GM19468 (cell line): Measurements from ENCODE around the gene CCDC188.

Experiments
- ATAC-seq: cut with Tn5 transposase; IDR thresholded peaks from one replicate; pipeline ENCODE4 v1.9.1; 2021; ENCODE audit warnings: mild to moderate bottlenecking, moderate library complexity, moderate number of reproducible peaks; ENCODE audit not compliant: unreplicated experiment; ENCODE audit errors: extremely low read depth

Gene CCDC188

DNA sequence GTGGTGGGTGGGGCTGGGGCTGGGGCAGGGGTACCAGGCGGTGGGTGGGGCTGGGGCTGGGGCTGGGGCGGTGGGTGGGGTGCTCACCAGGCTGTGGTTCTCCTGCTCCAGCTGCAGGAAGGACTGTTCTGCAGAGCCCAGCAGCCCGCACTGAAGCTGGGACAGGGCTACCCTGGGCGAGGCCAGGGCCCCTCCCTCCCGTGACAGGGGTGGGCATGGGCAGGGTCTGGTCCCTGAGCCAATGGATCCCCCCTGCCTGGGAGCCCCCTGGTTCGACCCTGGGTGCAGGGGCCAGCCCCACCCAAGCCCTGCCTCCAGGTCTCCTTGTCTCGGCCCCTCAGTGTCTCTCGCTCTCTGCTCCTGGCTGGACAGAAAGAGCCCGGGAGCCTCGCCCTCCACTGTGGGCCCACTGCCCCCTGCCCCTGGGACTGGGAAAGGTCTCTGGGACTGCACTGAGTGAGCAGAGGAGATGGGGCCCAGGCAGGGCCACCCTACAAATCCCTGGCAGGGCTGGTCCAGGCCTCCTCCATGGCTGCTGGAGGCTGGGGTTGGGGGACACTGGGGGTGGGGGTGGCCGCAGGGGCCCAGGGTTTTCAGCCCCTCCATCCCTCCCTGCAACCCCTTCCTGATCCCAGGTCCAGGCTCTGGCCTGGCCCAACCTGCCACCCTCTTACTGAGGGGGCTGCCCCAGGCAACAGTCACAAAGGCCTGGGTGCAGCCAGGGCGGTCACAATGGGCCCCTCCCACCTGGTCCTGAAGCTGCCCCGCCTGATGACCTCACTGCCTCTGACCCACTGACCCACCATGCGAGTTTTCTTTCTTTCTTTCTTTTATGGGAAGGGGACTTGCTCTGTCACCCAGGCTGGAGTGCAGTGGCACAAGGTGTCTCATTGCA is at the start of gene CCDC188:
CCDC188 (minus strand) TSS at position 675 of the 895 bp plus-strand sequence; CDS start at position 606, 69 bp downstream.
- no peak for ATAC-seq

DNA sequence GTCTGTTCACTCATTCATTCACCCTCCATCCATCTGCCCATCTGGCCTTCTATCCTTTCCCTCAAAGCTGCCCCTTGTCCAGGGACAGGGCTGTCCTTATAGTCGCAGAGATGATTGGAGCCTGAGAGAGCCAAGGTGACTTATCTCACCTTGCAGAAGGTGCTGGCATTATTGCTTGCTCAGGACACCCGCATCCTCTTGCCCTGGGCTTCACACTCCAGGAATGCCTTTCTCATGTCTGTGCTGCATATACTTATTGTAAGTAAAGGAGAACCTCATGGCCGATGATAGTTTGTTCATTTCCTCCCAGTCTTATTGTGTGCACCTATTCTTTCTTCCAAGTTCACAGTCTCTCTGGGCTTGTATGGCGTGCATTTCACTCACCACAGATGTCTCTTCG is 49.1 kb upstream of the CCDC188 start:
- ATAC-seq: no peak

DNA sequence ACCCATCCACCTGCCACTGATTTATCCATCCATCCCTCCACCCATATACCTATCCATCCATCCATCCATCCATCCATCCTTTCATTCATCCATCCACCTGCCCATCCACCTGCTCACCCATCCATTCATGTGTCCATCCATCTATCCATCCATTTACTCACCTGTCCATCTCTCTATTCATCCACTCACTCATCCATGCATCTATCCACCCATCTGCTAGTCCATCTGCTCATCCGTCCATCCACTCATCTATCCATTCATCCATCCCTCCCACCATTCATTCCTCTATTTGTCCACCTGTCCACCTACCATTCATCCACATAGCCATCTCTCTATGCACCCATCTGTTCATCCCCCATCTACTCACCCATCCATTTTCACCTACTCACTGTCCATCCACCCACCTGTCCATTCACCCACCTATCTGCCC is 48.6 kb upstream of the CCDC188 start:
- ATAC-seq: no peak

DNA sequence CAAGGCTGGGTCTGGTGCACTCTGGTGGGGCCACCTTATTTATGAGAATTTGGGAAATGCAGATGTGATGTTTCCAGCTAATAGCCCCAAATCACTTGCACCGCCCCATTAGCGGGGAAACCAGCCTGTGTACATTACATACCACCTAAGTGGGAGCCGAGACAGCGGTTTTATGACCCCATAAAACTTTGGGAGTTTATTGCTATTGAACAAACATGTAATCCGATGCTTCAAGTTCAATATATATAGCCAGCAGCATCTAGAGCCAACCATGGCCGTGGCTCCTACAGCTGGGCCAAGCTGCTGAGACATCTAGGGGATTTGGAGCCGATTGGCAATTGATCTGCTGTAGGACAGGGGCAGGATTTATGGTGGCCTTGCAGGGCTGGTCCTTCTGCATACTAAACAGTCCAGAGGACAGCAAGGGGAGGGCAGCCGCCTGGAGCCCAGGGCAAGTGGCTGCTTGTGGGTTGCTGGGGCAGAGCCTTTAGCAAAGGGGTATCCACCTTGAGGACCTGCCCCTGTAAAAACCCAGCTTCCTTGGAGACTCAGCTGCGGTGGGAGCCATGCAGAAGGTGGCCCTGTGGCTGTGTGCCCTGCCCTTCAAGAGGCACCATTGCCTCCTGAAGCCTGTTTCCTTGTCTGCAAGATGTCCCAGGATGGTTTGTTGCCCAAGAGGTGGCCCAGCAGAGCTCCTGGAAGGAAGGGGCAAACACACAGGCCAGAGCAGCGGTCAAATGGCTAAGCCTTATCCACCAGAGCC is 47.9 kb upstream of the CCDC188 start:
- ATAC-seq: no peak

DNA sequence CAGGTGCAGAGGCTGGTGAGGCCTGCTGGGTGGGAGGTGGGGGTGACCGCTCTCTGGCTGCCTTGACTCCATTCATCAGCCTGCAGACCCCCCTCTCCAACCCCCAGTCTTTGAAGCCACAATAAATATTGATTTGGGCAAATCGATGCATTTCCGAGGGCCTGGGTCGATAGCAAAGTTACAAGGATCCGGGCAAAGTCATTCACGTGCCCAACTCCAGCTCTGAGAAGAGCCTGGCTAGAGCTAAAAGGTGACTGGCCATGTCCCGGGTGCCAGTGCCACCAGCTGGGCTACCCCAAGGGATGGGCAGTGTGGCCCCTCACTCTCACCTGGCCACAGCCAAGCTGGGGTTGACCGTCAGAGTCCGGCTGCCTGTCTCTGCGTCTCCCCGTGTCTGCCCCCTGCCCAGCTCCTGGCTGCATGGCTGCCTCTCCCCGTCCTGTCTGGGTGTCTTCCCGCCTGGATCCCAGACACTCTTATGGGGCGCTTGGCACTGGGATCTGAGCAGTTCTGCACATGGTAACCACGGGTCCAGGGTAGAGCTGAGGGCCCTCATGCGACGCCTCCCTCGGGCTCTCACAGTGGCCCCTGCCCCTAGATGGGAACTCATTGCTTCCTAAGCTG is 46.7 kb upstream of the CCDC188 start:
- no peak for ATAC-seq

DNA sequence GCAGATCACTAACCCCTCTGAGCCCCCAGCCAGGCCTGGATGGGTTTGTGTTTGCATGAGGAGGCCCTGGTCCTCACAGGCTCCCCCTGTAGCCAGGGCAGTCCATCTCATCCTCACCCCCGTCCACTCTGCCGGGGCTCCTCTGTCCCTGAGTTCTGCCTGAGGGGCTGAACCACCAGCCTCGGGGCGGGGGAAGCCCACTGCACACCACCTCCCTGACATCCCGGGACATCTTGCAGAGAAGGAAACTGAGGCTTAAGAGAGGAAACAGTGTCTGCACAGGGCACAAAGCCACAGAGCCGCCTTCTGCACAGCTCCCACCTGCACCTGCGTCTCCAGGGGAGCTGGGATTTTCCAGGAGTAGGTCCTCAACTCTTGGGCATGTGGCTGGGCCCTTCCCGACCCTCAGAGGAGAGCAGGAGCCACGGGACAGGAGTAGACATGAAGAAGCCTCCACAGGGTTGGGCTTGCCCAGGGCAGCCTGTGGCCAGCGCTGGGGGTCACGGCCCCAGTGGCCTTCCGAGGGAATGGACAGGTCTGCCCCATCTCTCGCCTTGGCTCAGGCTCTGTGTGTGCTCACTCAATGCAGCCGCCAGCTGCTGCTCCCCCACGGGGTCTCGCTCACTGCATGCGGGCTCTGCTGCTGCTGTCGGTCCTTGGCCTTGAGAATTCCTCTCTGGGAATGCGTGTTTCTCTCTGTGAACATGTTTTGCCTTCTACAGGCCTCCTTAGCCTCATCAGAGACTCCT is 45.4 kb upstream of the CCDC188 start:
- no peak for ATAC-seq

DNA sequence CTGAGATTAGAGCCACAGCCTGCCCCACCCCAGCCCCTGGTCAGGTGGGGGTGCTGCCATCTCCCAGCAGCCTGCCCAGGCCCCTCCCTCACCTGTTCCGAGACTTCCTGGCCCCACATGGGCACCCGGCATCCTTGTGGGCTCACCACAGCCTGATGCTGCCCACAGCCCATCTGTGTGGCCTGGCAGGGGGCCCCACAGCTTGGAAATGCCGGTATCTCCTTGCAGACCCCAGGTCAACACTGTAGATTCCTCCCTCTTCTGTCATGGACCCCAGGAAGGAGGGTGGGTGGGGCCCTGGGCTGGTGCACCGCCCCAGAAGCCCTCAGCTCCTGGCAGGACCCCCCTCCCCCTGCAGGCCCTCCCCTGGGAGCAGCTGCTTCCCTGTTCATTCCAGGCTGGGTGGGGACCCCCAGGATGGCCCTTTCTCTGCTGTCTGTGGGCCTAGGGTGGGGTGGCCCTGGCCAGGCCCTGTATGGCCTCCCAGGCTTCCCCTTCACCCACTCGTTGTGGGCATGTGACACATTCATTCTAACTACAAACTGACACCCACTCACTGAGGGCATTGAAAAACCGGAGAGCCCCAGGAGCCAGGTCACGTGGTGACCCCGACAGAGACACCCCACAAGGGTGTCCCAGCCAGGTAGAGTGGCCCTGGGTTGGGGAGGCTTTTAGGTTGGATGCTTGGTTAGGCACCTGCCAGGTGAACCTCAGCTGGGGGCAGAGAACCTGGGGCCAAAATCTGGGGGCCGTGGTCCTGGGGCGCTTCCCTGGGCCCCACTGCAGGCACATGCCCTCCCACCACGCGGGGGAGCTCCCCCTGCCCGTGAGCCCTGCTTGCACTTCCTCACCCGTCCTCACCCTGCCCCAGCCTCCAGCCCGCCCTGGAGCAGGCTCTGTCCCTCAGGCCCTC is 44.1 kb upstream of the CCDC188 start:
- ATAC-seq: no peak

DNA sequence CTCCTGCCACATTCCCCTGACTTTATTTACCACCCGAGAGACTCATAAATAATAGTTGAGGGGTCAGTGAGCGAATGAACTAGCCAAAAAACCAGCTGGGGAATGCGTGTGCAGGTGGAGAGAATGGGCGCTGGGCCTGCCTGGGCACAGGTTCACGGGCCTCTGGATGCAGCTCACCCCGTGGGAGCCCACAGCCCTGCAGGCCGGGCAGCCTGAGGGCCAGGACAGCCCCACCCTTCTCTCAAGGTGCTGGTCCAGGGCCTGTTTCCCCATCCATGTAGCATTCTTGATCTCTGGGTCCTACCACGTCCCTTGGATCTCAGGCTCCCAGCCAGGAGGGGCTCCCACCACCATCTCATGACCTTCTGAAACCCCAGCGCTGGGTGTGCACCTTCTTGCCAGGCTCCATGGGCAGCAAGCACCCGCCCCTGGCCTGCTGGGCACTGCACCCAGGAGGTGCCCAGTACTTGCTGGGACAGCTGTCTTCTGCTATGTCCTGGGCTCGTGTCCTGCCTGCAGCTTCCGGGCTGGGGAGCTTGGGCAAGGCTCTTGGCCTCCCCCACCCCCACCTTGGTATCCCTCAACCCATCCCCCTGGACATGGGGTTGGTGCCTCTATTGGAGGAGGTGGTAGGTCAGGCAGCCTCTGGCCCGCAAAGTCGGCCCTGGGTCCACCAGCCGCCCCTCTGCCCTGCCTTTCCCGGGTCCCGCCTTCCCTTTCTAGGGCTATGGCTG is 43.1 kb upstream of the CCDC188 start:
- ATAC-seq: no peak

DNA sequence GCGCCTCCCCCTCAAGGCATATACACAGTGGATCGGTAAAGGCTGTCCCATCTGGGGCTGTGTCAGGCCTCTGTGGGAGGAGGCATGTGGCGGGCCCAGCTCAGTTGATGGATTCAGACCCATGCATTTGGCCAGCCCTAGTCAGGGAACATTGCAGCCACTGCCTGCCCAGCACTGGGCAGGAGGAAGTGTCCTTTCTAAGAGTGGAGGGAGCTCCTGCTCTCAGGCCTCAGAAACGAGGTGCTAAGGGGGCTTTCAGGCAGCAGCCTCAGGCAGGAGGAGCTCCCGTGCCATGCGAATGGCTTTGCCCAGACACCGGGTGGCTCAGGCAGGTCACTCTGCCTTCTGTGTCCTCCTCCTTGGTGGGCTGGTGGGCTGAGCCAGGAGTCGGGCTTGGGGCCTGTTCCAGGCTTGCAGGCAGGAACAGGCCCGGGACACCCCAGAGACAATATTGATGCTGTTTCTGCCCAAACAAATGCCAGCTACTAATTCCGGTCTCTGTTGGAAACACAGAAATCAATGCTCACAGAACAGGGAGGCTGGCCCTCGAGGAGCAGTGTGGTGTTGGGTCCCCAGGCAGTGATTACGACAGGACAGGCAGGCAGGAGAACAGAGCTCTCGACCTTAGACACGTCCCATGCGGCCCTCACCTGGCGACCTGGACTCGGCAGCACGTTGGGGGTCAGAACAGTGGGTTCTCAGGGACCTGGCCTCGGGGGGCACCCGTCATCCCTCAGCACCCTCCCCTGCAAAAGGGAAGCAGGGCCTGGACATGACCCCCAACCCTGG is 42.3 kb upstream of the CCDC188 start:
- no peak for ATAC-seq

DNA sequence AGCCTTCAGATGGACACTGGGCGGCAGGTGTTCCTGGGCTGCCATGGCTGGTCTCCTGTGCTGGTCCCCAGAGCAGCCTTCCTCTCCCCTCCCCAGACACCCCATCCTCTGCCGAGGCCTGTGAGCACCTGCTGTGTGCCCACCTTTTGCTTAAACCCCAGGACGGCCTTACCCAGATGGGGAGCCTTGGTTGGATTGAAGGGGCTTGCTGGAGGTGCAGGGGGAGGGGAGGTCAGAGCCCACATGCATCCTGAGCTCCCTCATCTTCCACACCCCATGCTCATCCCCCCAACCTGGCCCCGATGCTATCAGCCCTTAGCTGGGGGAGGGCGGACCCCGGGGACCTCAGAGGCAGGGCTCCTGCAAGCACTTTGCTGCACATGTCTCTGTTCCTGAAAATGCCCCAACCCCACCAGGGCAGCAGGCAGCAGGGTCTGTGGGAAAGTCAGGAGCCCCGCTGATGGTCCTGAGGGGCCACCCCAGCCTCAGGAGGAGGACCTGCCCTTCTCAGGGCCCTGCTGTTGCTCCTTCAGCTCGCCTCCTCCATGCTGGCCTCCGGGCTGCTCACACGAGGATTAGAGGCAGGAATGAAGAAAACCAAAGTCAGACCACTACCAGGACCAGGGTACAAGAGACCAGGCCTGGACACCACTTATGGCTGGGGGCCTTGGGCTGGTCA is 41.6 kb upstream of the CCDC188 start:
- ATAC-seq: no peak

DNA sequence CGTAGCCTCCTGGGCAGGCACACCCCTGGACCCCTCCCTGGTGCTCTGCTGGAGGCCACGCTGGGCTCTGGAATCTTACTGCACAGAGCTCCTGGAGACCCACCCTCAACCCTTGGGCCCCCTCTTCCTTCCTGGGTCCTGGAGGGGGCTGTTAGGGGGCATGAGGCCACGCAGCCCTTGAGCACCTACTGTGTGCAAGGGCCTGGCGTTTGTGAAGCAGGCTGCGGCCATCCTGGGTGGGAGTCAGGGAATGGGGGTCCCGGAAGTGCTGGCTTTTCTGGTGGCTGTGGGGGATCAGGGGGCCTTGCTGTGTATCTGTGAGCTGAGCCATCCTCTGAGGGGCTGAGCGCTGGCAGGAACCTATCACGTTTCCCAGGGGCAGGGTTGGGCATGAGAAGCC is 40.9 kb upstream of the CCDC188 start:
- ATAC-seq: no peak

DNA sequence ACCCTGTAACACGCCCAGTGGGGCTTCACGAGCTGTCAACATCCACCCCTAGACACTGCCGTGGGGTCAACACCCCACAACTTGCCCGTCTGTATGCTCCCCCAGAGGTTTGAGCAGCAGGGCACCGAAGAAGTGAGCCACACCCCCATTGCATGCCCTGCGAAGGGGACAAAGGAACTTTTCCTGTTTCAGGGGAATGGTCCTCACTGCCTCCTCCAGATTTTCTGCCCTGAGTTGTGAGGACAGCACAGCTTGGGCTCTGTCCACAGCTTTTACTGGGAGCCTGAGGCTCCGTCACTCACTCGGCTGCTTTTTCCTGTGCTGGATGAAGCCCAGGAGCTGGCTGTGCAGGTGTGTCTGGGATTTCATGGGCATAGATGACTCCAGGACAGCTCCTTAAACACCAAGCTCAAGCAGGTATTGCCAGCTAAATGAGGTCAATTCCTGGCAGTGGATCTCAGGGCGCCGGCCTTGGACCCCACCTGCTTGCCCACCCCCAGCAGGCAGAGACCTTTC is 40.2 kb upstream of the CCDC188 start:
- ATAC-seq: no peak

DNA sequence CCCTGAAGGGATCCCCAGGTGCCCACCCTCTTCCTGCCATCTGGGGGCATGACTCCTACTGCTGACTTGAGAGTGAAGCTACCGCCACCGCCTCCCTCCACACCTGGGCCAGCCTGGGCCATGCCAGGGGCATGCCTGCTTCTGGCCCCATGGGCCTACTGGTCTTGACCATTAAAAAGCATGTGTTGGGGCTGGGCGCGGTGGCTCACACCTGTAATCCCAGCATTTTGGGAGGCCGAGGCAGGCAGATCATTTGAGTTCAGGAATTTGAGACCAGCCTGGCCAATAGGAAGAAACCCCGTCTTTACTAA is 37.7 kb upstream of the CCDC188 start:
- ATAC-seq: no peak

DNA sequence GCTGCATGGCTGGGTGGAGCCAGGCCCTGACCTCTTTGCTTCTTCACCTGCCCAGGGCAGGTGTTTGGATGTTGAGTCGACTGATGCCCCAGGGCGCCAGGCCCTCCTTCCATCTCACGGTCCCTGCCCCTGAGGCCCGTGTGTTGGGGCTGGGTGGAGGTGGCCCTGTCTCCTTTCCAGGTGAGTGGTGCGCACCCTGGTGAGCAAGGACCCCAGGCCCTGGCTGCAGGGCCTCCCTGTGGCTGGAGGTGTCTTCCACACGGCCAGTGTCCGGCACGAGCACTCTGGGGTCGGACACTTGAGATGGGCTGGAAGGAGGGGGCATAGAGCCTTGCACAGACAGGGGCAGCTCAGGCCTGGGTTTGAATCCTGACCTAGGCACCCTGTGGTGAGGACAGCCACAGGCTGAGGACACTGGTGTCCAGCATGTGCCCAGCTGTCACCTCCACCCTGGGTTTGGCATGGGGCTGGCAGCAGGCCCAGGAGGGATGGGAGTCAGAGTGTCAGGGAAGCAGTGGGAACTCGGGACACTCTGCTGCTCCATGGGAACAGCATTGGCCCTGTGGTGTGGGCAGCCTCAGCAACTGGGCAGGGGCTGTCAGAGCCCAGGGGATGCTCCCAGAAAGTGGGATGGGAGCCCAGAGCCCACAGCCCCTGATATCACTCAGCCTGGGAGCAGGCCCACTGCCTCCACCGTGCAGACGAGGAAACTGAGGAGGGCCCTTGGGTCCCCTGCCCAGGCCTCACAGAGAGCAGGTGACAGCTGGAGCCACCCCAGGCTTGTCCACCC is 37.1 kb upstream of the CCDC188 start:
- ATAC-seq: no peak

DNA sequence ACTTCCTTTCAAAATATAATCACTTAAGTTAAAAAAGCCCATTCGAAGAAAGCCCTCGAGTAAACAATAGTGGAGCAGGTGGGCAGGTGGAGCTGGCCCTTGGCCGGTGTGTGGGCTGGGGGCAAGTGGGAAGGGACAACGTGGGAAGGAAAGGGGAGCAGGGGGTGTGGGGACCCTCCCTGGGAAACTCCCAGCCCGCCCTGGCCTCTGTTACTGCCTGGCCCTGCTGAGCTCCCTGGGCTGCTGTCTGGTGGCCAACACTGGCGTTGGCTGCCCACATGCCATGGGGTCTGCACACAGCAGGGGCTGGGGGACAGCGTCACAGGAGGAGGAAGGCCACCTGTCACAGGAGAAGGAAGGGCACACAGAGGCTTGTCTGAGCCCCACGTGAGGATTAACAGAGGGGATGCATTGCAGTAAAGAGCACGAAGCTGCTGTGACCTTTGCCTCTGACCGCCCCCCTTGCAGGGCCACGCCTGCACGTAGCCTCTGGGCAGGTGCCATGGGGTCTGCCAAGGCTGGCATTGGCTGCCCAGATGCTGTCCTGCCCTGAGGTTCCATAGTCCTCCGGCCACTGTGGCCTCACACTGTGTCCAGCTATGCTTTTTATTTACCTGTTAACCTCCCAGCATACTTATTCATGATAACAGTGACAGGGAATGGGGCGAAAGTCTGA is 36.2 kb upstream of the CCDC188 start:
- no peak for ATAC-seq
